ENCODE measurements around the gene KCNJ2. TPM values are rescaled to one million over a fixed set of nuclear protein-coding genes. Genes with fewer than 3 reads are reported as not detected.

Gene KCNJ2
- 0.05 TPM for polyA plus RNA-seq (2013)

DNA sequence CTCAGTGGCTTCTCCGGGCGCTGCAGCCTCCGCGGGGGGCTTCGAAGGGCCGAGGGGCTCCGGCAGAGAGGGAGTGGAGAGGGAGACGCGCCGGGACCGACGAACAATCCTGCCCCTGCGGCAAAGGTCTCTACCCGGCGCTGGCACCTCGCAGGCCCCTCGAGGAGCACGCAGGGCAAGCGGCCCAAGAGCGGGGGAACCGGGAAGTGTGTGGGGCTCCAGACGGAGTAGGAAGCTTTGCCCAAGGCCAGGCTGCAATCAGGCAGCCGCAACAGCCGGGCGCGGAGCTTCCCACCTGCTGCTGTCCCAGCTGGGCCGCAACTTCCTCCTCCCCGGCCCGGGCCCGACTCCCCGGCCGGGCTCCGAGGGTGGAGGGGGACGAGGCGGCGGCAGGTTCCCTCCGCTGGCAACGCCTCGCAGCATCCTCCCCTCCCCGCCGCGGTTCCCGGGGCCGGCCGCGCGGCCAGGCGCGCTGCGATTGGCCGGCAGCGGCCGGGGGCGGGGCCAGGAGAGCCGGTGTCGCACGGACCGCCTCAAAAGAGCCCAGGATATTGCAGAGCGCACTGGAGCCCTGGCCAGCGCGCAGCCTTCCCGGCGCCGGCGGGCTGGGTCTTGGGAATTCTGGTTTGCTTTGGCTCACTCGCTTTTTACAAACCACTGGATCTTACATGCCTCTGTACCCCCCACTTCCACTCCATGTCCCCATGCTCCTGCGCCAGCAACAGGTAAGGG lies at the start of gene KCNJ2:
Gene KCNJ2, plus strand, starts transcription at position 556 of the 732 bp plus-strand sequence. CDS start 5,508 bp downstream, outside the sequence.
- Histone ChIP-seq H3K27ac (ENCODE audit: insufficient read depth in 1 of 2, low read depth in 1 of 2, low read length in 2 of 2, poor library complexity in 1 of 2, severe bottlenecking in 2 of 2) (no peak within 1 kb of the TSS), H3K36me3 (ENCODE audit: control insufficient read depth in 4 of 4, insufficient read depth in 4 of 4, low read length in 3 of 4) (no peaks in the 10 kb centered on the region), H3K27me3 (replicated peaks in 2 of 5; ENCODE audit: control insufficient read depth in 4 of 5, insufficient read depth in 5 of 5, low read length in 4 of 5) (peaks cover 2 to 31% (median 10%) of the 10 kb centered on the region in 5 experiments), H3K9me3 (ENCODE audit: control extremely low read depth in 1 of 5, control insufficient read depth in 4 of 5, insufficient read depth in 2 of 5, low read depth in 1 of 5, low read length in 4 of 5) (no peaks in the 10 kb centered on the region), H3K4me1 (ENCODE audit: control extremely low read depth in 1 of 4, control insufficient read depth in 4 of 4, insufficient read depth in 4 of 4, low read length in 3 of 4) (peaks cover 2 to 23% (median 19%) of the 10 kb centered on the region in 4 experiments), H3K4me3 (ENCODE audit: control insufficient read depth in 1 of 7, extremely low read depth in 1 of 7, insufficient read depth in 4 of 7, low read depth in 2 of 7, low read length in 6 of 7) (peak within 1 kb of the TSS; percentile 52 to 84 (median 70))
- peak; percentile 84 to 95 (median 94) for DNase-seq
- WGBS (ENCODE audit: insufficient coverage): 0% methylated on average over 50 of the region's 67 CpGs
- POLR2A ChIA-PET: no interaction called here
- CTCF ChIA-PET: interaction anchor here (1.2 to 2.2 kb wide), 4 partner anchors 37 to 562 kb away, joined by 3 to 11 read pairs (median 5); no protein-coding TSS in a partner anchor

DNA sequence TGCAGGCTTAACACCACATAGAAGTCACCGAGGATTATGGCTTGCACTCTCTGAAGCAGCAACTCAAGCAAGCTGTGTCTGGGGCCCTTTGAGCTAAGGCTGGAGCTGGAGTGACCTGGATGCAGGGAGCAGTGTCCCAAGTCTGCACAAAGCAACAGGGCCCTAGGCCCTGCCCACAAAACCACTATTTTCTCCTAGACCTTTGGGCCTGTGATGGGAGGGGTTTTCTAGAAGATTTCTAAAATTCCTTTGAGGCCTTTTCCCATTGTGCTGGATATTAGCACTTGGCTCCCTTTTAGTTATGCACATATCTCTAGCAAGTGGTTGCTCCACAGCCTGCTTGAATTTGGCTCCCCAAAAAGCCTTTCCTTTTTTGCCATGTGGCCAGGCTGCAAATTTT lies 49.8 kb upstream of the KCNJ2 start:
- Histone ChIP-seq H3K27ac (ENCODE audit: insufficient read depth in 1 of 2, low read depth in 1 of 2, low read length in 2 of 2, poor library complexity in 1 of 2, severe bottlenecking in 2 of 2) (no peak overlapping the region), H3K9me3 (ENCODE audit: control extremely low read depth in 1 of 5, control insufficient read depth in 4 of 5, insufficient read depth in 2 of 5, low read depth in 1 of 5, low read length in 4 of 5) (peaks cover 0 to 2% (median 0%) of the 10 kb centered on the region in 5 experiments), H3K27me3 (replicated peaks in 2 of 5; ENCODE audit: control insufficient read depth in 4 of 5, insufficient read depth in 5 of 5, low read length in 4 of 5) (peaks cover 0 to 2% (median 0%) of the 10 kb centered on the region in 5 experiments), H3K4me3 (ENCODE audit: control insufficient read depth in 1 of 7, extremely low read depth in 1 of 7, insufficient read depth in 4 of 7, low read depth in 2 of 7, low read length in 6 of 7) (no peak overlapping the region), H3K36me3 (ENCODE audit: control insufficient read depth in 4 of 4, insufficient read depth in 4 of 4, low read length in 3 of 4) (no peaks in the 10 kb centered on the region), H3K4me1 (ENCODE audit: control extremely low read depth in 1 of 4, control insufficient read depth in 4 of 4, insufficient read depth in 4 of 4, low read length in 3 of 4) (peaks cover 4 to 53% (median 40%) of the 10 kb centered on the region in 4 experiments)
- ChIA-PET POLR2A (no interaction called here), CTCF (no interaction called here)
- WGBS (ENCODE audit: insufficient coverage): 100% methylated on average over 1 of the region's 1 CpG
- no peak for DNase-seq

DNA sequence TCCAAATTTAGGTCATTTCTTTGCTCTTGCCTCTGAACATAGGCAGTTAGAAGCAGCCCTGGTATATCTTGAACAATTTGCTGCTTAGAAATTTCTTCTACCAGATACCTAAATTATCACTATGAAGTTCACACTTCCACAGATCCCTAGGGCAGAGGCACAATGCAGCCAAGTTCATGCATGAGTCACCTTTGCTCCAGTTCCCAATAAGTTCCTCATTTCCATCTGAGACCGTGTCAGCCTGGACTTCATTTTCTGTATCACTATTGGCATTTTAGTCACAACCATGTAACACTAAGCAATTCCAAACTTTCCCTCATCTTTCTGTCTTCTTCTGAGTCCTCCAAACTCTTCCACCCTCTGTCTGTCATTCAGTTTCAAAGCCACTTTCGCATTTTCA lies 49.3 kb upstream of the KCNJ2 start:
- DNase-seq: peak; percentile 31 to 71 (median 54)
- Histone ChIP-seq H3K4me1 (ENCODE audit: control extremely low read depth in 1 of 4, control insufficient read depth in 4 of 4, insufficient read depth in 4 of 4, low read length in 3 of 4) (peaks cover 4 to 57% (median 43%) of the 10 kb centered on the region in 4 experiments), H3K27ac (ENCODE audit: insufficient read depth in 1 of 2, low read depth in 1 of 2, low read length in 2 of 2, poor library complexity in 1 of 2, severe bottlenecking in 2 of 2) (no peak overlapping the region), H3K36me3 (ENCODE audit: control insufficient read depth in 4 of 4, insufficient read depth in 4 of 4, low read length in 3 of 4) (no peaks in the 10 kb centered on the region), H3K27me3 (replicated peaks in 2 of 5; ENCODE audit: control insufficient read depth in 4 of 5, insufficient read depth in 5 of 5, low read length in 4 of 5) (peaks cover 0 to 2% (median 0%) of the 10 kb centered on the region in 5 experiments), H3K4me3 (ENCODE audit: control insufficient read depth in 1 of 7, extremely low read depth in 1 of 7, insufficient read depth in 4 of 7, low read depth in 2 of 7, low read length in 6 of 7) (no peak overlapping the region), H3K9me3 (ENCODE audit: control extremely low read depth in 1 of 5, control insufficient read depth in 4 of 5, insufficient read depth in 2 of 5, low read depth in 1 of 5, low read length in 4 of 5) (peaks cover 0 to 2% (median 0%) of the 10 kb centered on the region in 5 experiments)
- 27% methylated on average over 1 of the region's 2 CpGs for WGBS (ENCODE audit: insufficient coverage)
- POLR2A ChIA-PET: no interaction called here
- CTCF ChIA-PET: no interaction called here

DNA sequence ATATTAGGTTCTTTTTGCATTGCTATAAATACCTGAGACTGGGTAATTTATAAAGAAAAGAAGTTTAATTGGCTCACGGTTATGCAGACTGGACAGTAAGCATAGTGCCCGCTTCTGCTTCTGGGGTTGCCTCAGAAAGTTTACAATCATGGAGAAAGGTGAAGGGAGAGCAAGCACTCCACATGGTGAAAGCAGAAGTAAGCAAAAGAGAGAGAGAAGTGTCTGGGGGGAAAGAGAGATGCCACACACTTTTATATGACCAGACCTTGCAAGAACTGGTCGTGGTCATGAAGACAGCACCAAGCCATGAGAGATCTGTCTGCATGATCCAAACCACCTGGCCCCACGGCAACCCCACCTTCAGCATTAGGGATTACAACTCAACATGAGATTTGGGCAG lies 48.9 kb upstream of the KCNJ2 start:
- Histone ChIP-seq H3K9me3 (ENCODE audit: control extremely low read depth in 1 of 5, control insufficient read depth in 4 of 5, insufficient read depth in 2 of 5, low read depth in 1 of 5, low read length in 4 of 5) (peaks cover 0 to 2% (median 0%) of the 10 kb centered on the region in 5 experiments), H3K27ac (ENCODE audit: insufficient read depth in 1 of 2, low read depth in 1 of 2, low read length in 2 of 2, poor library complexity in 1 of 2, severe bottlenecking in 2 of 2) (no peak overlapping the region), H3K4me1 (ENCODE audit: control extremely low read depth in 1 of 4, control insufficient read depth in 4 of 4, insufficient read depth in 4 of 4, low read length in 3 of 4) (peaks cover 4 to 59% (median 46%) of the 10 kb centered on the region in 4 experiments), H3K36me3 (ENCODE audit: control insufficient read depth in 4 of 4, insufficient read depth in 4 of 4, low read length in 3 of 4) (no peaks in the 10 kb centered on the region), H3K4me3 (ENCODE audit: control insufficient read depth in 1 of 7, extremely low read depth in 1 of 7, insufficient read depth in 4 of 7, low read depth in 2 of 7, low read length in 6 of 7) (no peak overlapping the region), H3K27me3 (replicated peaks in 2 of 5; ENCODE audit: control insufficient read depth in 4 of 5, insufficient read depth in 5 of 5, low read length in 4 of 5) (peaks cover 0 to 2% (median 0%) of the 10 kb centered on the region in 5 experiments)
- WGBS (ENCODE audit: insufficient coverage): 93% methylated on average over 3 of the region's 4 CpGs
- DNase-seq: peak in 2 of 3 donors; percentile 69 to 81
- POLR2A ChIA-PET: no interaction called here
- CTCF ChIA-PET: interaction anchor here (1.0 to 1.2 kb wide), 2 partner anchors 23 to 552 kb away, joined by 3 read pairs; no protein-coding TSS in a partner anchor

DNA sequence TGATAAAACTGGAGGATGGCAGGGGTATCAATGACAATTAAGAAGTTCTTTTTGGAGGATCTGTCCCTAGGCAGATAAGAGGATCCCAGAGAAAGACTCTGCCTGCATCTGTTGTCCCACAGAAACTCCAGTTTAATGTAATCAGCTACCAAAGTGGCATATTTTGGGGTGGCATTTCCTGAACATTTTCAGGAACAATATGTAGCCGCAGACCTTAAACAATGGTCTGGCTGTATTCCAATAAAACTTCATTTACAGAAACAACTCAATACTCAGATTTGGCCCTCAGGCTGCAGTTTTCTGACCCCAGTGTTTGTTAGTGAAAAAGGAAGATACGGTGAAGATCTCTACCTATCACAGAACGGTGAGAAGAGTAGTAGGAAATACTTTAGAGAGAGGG lies 48.2 kb upstream of the KCNJ2 start:
- H3K36me3 ChIP-seq (ENCODE audit: control insufficient read depth in 4 of 4, insufficient read depth in 4 of 4, low read length in 3 of 4): no peaks in the 10 kb centered on the region
- peak in 2 of 3 donors; percentile 42 to 58 for DNase-seq
- POLR2A ChIA-PET: no interaction called here
- CTCF ChIA-PET: interaction anchor here (1.0 to 1.3 kb wide), 3 partner anchors 10 to 552 kb away, joined by 3 to 5 read pairs (median 3); no protein-coding TSS in a partner anchor
- peaks cover 0 to 2% (median 0%) of the 10 kb centered on the region in 5 experiments for H3K9me3 ChIP-seq (ENCODE audit: control extremely low read depth in 1 of 5, control insufficient read depth in 4 of 5, insufficient read depth in 2 of 5, low read depth in 1 of 5, low read length in 4 of 5)
- no peak overlapping the region for H3K27ac ChIP-seq (ENCODE audit: insufficient read depth in 1 of 2, low read depth in 1 of 2, low read length in 2 of 2, poor library complexity in 1 of 2, severe bottlenecking in 2 of 2)
- peaks cover 0 to 2% (median 0%) of the 10 kb centered on the region in 5 experiments for H3K27me3 ChIP-seq (replicated peaks in 2 of 5; ENCODE audit: control insufficient read depth in 4 of 5, insufficient read depth in 5 of 5, low read length in 4 of 5)
- 0% methylated on average over 1 of the region's 3 CpGs for WGBS (ENCODE audit: insufficient coverage)
- H3K4me3 ChIP-seq (ENCODE audit: control insufficient read depth in 1 of 7, extremely low read depth in 1 of 7, insufficient read depth in 4 of 7, low read depth in 2 of 7, low read length in 6 of 7): peak overlapping the region in 1 of 7 experiments; percentile 30
- H3K4me1 ChIP-seq (ENCODE audit: control extremely low read depth in 1 of 4, control insufficient read depth in 4 of 4, insufficient read depth in 4 of 4, low read length in 3 of 4): peaks cover 4 to 59% (median 46%) of the 10 kb centered on the region in 4 experiments

DNA sequence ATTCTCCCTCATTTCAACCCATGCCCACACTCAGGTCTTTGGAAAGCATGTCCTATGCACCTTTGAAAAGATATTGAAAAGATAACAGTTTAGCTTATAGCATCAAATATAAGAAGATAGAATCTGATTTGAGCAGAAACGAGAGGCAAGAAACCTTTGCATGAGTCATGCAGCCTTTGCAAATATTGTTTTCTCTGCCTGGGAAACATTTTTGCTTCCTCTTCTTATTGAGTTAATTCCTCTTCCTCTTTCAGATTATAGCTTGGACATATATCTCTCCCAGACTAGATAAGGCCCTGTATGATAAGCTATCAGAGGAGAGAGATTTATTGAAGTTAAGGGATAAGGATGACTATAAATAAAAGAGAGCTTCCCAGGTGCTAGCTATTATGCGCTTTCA lies 46.1 kb upstream of the KCNJ2 start:
- CTCF ChIA-PET: interaction anchor here (0.8 to 1.7 kb wide), 2 partner anchors 9 to 516 kb away, joined by 3 to 5 read pairs; no protein-coding TSS in a partner anchor
- H3K4me3 ChIP-seq (ENCODE audit: control insufficient read depth in 1 of 7, extremely low read depth in 1 of 7, insufficient read depth in 4 of 7, low read depth in 2 of 7, low read length in 6 of 7): no peak overlapping the region
- H3K27me3 ChIP-seq (replicated peaks in 2 of 5; ENCODE audit: control insufficient read depth in 4 of 5, insufficient read depth in 5 of 5, low read length in 4 of 5): peaks cover 0 to 2% (median 0%) of the 10 kb centered on the region in 5 experiments
- peak; percentile 31 to 78 (median 69) for DNase-seq
- H3K27ac ChIP-seq (ENCODE audit: insufficient read depth in 1 of 2, low read depth in 1 of 2, low read length in 2 of 2, poor library complexity in 1 of 2, severe bottlenecking in 2 of 2): no peak overlapping the region
- POLR2A ChIA-PET: no interaction called here
- WGBS (ENCODE audit: insufficient coverage): no CpG with 5 or more reads among the region's 2 CpGs
- no peaks in the 10 kb centered on the region for H3K36me3 ChIP-seq (ENCODE audit: control insufficient read depth in 4 of 4, insufficient read depth in 4 of 4, low read length in 3 of 4)
- H3K9me3 ChIP-seq (ENCODE audit: control extremely low read depth in 1 of 5, control insufficient read depth in 4 of 5, insufficient read depth in 2 of 5, low read depth in 1 of 5, low read length in 4 of 5): peaks cover 0 to 2% (median 0%) of the 10 kb centered on the region in 5 experiments
- H3K4me1 ChIP-seq (ENCODE audit: control extremely low read depth in 1 of 4, control insufficient read depth in 4 of 4, insufficient read depth in 4 of 4, low read length in 3 of 4): peaks cover 4 to 59% (median 46%) of the 10 kb centered on the region in 4 experiments

DNA sequence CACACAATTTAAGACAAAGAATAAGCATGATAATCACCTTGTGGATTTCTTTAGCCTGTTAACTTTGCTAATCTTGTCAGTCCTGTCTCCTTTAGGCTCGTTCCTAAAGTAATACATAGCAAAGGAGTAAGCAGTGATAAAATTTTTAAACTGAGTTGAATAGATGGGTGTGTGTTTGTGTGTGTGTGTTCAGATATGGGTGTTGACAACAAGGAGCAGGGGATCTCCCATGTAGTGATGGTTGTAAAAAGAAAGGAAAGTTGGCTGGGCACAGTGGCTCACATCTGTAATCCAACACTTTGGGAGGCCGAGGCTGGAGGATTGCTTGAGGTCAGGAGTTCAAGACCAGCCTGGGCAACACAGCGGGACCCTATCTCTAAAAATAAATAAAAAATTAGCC lies 44.6 kb upstream of the KCNJ2 start:
- H3K9me3 ChIP-seq (ENCODE audit: control extremely low read depth in 1 of 5, control insufficient read depth in 4 of 5, insufficient read depth in 2 of 5, low read depth in 1 of 5, low read length in 4 of 5): peaks cover 0 to 2% (median 0%) of the 10 kb centered on the region in 5 experiments
- CTCF ChIA-PET: no interaction called here
- H3K4me3 ChIP-seq (ENCODE audit: control insufficient read depth in 1 of 7, extremely low read depth in 1 of 7, insufficient read depth in 4 of 7, low read depth in 2 of 7, low read length in 6 of 7): no peak overlapping the region
- 50% methylated on average over 2 of the region's 3 CpGs for WGBS (ENCODE audit: insufficient coverage)
- no peaks in the 10 kb centered on the region for H3K36me3 ChIP-seq (ENCODE audit: control insufficient read depth in 4 of 4, insufficient read depth in 4 of 4, low read length in 3 of 4)
- peaks cover 4 to 54% (median 41%) of the 10 kb centered on the region in 4 experiments for H3K4me1 ChIP-seq (ENCODE audit: control extremely low read depth in 1 of 4, control insufficient read depth in 4 of 4, insufficient read depth in 4 of 4, low read length in 3 of 4)
- no peak overlapping the region for H3K27ac ChIP-seq (ENCODE audit: insufficient read depth in 1 of 2, low read depth in 1 of 2, low read length in 2 of 2, poor library complexity in 1 of 2, severe bottlenecking in 2 of 2)
- no peaks in the 10 kb centered on the region for H3K27me3 ChIP-seq (replicated peaks in 2 of 5; ENCODE audit: control insufficient read depth in 4 of 5, insufficient read depth in 5 of 5, low read length in 4 of 5)
- DNase-seq: no peak
- POLR2A ChIA-PET: no interaction called here
